Fibroblast of the aortic adventitia (primary cell): ENCODE measurements around the gene PIM3. TPM values are rescaled to one million over a fixed set of nuclear protein-coding genes. Genes with fewer than 3 reads are reported as not detected.
A peak's percentile ranks its signal among the peaks of the same experiment; 100 is the strongest.

Experiments used
- DNase-seq: peaks from one replicate; pipeline ENCODE4 v3.0.0-alpha.2; 2010; ENCODE audit warnings: low read depth
- H3K4me3 ChIP-seq: 2 replicates; pipeline ENCODE4 v1.5.1; 2011; ENCODE audit warnings: low read depth, mild to moderate bottlenecking, control low read depth, low read length, moderate library complexity
- total RNA-seq: library from RNA; depleted of rRNA; stranded (reverse); fragments of >200 nt; gene quantifications from 2 replicates; pipeline ENCODE4 v1.2.3, GENCODE V29; 2012; ENCODE audit warnings: low replicate concordance
- TF ChIP-seq, protein P1 (sequence below): IDR thresholded peaks from 2 replicates; pipeline ENCODE4 v1.5.1; 2011; ENCODE audit warnings: mild to moderate bottlenecking, low read length, control low read depth, inconsistent platforms; ENCODE audit not compliant: insufficient read depth

PIM3 gene
- total RNA-seq, 1 donor, result 15.2 TPM

DNA sequence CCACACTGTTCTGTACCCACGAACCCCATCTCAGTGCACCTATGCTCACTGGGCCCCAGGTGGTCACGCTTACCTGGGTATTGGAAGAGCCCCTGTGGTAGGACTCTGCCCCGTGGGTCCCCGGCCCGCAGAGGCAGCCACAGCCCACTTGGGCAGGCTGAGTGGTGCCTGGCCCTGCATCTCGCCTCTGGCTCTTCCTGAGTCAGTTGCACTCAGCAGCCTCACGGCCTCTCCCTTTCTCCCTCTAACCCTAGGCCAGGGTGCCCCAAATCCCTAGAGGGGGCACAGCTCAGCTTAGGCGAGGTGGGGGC lies 32.4 kb upstream of the PIM3 start:
- H3K4me3 ChIP-seq, result no peak overlapping the region
- TF ChIP-seq, protein P1, sequence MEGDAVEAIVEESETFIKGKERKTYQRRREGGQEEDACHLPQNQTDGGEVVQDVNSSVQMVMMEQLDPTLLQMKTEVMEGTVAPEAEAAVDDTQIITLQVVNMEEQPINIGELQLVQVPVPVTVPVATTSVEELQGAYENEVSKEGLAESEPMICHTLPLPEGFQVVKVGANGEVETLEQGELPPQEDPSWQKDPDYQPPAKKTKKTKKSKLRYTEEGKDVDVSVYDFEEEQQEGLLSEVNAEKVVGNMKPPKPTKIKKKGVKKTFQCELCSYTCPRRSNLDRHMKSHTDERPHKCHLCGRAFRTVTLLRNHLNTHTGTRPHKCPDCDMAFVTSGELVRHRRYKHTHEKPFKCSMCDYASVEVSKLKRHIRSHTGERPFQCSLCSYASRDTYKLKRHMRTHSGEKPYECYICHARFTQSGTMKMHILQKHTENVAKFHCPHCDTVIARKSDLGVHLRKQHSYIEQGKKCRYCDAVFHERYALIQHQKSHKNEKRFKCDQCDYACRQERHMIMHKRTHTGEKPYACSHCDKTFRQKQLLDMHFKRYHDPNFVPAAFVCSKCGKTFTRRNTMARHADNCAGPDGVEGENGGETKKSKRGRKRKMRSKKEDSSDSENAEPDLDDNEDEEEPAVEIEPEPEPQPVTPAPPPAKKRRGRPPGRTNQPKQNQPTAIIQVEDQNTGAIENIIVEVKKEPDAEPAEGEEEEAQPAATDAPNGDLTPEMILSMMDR, result no peak
- no peak for DNase-seq

DNA sequence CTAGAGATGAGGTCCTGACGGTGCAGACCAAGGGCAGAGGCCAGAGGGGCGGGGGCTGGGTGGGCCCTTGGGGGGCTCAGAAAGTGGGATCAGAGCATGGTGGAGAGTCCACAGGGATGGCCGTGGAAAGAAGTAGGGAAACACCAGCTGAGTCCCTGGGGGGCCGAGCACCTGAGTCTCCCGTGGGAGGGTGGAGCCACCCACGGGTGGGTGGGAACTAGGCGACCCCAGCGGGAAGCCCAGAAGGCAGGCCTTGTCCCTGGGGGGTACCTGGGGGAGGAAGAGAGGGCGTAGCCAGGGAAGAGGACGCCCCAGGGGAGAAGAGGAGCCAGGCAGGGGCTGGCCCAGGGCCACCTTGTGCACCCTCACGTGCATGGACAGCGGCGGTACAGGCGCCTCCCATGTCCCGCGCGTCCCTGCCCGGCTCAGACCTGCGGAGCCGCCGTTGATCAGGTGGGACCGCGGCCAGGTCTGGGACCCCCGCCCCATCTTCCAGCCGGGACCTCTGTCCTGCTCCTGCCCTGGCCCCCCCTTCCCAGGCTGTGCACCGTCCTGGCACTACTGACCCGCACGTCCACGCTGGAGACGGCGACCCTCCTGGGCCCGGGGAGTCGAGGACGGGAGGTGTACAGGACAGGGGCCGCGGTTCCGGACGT lies 31.9 kb upstream of the PIM3 start:
- H3K4me3 ChIP-seq, result no peak overlapping the region
- DNase-seq, result no peak
- TF ChIP-seq, protein P1, result no peak

DNA sequence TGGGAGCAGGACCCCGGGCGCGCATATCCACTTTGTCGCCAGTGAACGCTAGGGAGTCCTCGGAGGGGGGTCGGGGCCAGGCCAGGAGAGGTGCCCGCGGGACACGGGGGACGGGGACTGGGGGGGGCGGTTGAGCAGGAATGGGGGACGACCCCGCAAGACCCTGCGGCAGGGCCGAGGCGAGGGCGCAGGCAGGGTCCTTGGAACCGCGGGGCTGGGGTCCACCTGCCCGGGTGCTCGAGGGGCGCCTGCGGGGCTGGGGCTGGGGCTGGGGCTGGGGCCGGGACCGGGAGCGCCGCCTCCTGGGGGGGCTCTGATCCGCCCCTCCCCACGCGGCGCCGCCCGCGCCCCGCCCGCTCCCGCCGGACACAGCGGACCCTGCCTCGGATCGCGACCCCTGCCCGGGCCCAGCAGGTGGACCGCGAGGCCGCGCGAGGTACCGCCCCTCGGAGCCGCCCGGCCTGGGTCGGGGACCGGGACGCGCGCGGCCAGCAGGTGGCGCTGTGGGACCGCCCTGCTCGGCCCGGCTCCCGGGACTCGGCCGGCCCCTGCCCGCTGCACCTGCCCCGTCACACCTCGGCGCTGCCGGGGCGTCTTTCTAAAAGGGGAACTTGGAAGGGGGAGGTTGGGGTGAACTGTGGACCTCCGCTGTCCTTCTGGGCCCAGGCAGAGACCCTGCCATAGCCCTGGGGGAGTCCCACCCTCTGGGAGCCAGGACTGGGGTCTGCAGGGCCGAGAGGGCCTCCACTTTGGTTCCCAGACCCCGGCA lies 31.2 kb upstream of the PIM3 start:
- TF ChIP-seq, protein P1, result peak; percentile 59
- H3K4me3 ChIP-seq, result no peak overlapping the region
- peak; percentile 21 for DNase-seq

DNA sequence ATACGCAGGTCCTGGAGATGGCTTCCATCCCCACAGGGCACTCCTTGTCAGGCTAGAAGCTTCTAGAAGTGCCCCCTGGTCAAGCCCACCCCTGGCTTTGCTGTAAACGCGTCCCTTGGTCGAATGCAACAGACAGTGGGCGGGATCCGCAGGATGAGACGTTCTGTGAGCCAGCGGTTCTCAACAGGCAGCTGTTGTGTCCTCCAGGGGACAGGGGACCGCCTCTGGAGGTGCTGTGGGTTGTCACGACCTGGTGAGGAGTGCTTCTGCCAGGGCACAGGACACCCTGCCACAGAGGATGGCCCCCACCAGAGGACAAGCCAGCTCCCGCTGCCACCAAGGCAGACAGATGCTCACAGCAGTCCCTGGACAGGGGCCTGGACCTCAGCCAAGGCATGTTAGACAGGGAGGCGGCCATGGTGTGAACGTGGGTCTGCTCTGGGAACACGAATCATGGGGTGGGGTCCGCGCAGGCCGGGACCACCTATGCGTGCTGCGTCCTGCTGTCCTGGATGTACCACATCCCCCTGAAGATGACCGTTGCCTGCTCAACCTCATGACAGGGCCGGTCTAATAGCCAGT lies 30.5 kb upstream of the PIM3 start:
- H3K4me3 ChIP-seq, result no peak overlapping the region
- TF ChIP-seq, protein P1, result no peak
- no peak for DNase-seq

DNA sequence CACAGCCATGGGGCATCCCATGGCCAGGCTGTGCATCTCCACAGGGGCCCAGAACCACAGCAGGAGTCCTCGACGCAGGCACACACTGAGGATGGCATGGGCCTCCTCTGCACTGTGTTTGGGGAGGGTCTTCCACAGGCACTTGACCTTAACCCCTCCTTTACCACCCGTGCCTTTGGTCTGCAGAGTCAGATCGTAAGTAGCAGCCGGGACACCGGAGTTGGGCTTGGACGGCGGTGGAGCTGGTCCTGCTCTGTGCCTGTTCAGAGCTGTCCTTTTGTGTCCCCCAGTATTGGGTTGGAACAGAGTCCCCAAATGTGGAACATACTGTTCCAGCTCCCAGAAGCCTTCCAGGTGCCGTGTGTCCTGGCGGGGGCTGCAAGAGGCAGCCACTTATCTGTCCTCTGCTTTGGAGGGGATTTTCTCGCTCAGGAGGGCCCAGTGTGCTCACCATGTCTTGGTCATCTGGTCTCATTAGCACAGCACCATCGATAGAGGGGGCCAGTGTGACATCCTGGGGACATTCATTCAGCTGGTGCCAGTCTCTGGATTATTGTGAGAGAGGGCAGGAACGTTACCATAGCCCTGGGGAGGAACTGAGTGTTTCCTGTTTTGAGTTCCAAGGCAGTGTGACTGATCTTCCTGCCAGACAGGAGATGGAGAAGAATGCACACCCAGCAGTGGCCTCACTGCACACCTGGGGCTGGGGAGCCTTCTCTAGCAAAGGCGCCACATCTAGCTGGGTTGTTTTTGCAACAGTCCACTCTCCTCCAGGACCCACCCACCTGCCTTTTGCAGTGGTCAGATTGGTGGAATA lies 29.8 kb upstream of the PIM3 start:
- TF ChIP-seq, protein P1, result peak; percentile 52
- peak; percentile 68 for DNase-seq
- no peak overlapping the region for H3K4me3 ChIP-seq

DNA sequence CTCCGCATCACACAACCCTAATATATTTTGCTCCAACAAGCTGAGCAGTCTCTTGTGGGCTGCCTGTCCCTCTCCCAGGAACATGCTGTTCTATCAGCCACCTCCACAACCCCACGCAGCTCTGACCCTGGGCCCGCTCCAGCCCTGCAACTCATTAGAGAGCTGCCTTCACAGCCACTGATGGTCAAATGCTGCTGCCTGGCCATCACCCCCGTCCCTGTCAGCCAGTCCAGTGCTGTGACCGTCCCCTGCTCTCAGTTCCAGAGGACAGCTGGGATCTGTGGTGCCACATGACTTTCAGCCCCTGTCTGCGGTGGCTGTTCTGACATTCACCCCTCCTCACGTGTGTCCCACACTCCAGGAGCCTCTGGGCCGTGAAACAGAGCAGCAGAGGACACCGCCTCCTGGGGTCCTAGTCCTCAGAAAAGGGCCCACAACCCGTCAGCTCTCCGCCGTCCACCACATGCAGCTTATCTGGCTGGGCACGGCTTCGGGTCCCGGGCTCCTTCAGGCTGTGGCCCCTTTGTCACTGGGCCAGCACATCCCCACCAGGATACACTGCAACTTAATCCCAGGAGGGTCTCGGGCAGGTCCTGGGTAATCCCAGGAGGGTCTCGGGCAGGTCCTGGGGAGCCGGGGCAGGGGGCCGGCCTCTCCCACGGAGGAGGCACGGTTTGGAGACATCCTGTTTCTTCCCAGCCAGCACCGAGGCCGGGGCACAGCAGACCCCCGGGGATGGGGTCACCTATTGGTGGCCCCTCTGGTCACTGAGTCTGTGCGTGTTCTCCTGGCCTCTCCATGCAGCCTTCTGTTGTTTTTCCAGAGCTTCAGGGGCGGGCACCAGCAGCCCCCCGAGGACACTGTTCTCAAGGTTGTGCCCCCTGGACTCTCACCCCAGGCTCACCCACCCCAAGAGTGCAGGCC lies 27.1 kb upstream of the PIM3 start:
- DNase-seq, result no peak

More for the DNA sequence above, 27.1 kb upstream of the PIM3 start:
- TF ChIP-seq, protein P1, result no peak
- no peak overlapping the region for H3K4me3 ChIP-seq
